Activated CD8-positive, alpha-beta memory T cell treated with anti-CD3 and anti-CD28 coated beads for 4 hours (primary cell): ENCODE measurements around the gene LRRC51.
"Not testable (repeated sequence)": the region's sequence is repeated elsewhere in the genome, so short reads cannot be mapped to it uniquely, and the experiment has no call there.

Source experiments
- DNase-seq, 2 donors: peaks; one replicate each; pipeline ENCODE4 v3.0.0-alpha.2; 2020; ENCODE audit warnings: low read depth in 2 of 2

Gene LRRC51

GRCh38 chr11:72111300-72112142 is 30.9 kb downstream of the LRRC51 start:
- DNase-seq, result no peak

GRCh38 chr11:72112143-72112977 is 31.7 kb downstream of the LRRC51 start, which contains the start of gene ANAPC15:
TSS of gene ANAPC15 (minus strand) at chr11:72112695. CDS start at chr11:72111276, 1,419 bp downstream.
- peak; percentile 99 for DNase-seq

GRCh38 chr11:72112978-72113808 is 32.5 kb downstream of the LRRC51 start:
- no peak for DNase-seq

DNA sequence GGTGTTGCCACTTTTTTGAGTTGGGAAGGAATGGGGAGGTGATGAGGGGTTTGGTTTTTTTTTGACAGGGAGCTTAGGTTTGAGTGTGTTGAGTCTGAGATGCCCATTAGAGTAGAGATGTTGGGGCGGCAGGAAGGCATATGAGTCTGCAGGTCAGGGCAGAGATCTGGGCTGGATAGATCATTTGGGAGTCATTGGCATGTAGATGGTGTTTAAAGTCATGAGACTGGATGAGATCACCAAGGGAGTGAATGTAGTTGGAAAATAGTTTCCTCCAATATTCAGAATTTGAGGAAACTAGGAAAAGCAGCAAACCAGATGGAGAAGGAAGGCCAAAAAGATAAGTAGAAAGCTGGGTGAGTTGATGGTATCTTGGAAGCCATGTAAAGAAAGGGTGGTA is 33.9 kb downstream of the LRRC51 start:
- DNase-seq, result no peak

- no peak for DNase-seq
Measured at GRCh38 chr11:72116019-72116755, 35.5 kb downstream of the LRRC51 start.

- DNase-seq, result no peak
Measured at GRCh38 chr11:72119198-72119597, 38.5 kb downstream of the LRRC51 start.

DNA sequence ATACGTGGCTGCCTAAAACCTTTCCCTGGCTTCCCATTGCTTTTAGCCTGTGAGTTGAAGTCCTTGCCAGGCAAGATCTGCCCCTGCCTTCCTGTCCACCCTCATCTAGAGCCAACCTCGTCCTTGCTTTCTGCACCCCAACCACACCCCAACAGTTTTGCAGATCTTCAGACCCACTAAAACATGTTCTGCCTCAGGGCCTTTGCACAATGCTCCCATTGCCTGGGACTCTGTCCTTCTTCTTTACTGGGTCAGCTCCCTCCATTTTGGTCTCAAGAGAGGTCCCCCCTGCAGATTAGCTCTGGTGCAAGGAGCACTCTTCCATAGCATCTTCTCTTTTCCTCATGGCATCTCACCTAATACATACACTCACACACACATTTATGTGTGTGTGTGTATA is 40.3 kb downstream of the LRRC51 start:
- no peak for DNase-seq

DNA sequence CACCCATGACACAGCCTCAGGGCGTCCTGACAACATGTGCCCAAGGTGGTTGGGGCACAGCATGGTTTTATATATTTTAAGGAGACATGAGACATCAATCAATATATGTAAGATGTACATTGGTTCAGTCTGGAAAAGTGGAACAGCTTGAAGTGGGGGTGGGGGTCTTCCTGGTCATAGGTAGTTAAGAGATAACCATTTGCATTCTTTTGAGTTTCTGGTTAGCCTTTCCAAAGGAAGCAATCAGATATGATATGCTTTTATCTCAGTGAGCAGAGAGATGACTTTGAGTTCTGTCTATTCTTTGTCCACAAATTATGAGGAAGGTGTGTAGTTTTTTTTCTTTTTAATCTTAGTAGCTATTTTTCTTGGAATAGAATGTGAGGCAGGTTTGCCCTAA is 42.0 kb downstream of the LRRC51 start:
- DNase-seq, result no peak

- no peak for DNase-seq
Measured at GRCh38 chr11:72123117-72123653, 42.5 kb downstream of the LRRC51 start.

DNA sequence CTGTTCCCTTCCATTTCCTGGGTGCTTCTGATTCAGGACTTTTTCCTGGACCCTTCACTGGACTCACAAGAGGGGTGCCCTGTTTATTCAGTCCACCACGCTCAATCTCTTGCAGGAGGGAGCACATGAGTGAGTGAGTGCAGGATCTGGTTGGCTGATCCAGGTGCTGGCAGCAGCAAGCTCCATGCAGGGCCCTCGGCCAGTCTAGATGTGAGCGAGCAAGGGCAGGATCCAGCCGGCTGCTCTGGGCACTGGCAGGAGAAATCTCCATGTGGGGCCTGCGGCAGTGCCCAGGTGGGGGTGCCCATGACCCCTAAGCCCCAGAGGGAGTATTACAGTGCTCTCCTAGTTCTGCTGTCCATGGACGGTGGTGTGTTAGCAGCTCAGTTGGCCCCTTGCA is 43.4 kb downstream of the LRRC51 start:
- DNase-seq, result no peak

GRCh38 chr11:72125956-72126355 is 45.3 kb downstream of the LRRC51 start:
- DNase-seq, result no peak

- no peak for DNase-seq
Measured at GRCh38 chr11:72127923-72128322, 47.3 kb downstream of the LRRC51 start.

DNA sequence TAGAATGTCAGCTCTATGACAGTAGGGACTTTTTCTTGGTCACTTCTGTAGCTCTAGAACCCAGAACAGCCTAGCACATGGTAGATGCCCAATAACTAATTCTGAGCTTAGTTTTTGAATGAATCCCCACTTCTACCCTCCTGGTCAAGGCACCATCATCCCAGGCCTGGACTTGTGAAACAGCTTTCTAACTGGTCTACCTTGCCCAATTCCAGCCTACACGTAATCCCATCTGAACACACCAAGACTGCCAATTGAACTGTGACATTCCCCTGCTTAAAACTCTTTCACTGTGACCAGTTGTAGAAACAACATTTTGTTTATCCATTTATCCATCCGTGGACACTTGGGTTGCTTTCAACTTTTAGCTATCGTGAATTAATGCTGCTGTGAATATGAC is 48.7 kb downstream of the LRRC51 start:
- no peak for DNase-seq

- DNase-seq, result no peak
Measured at GRCh38 chr11:72132646-72133045, 52.0 kb downstream of the LRRC51 start.

DNA sequence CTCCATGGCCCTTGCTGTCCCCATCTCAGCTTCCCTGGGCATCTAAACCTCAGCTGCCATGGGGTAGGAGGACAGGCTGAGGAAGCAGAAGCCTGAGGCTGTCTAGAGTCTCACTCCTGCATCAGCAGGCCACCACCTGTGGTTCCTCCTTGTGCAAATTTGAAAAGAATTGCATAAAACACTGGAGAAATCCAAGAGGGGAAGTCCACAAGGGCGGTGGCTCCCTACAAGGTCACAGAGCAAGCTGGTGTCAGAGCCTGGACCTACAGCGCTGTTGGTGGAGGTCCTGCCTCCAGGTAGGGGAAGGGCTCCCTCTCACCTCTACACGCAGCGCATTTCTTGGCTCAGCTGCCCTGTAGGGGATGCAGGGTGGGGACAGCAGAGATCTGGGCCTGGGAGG is 54.8 kb downstream of the LRRC51 start, which contains the start of gene FOLR3:
FOLR3 (plus strand) TSS at position 253 of the 400 bp plus-strand sequence. CDS start 228 bp downstream, outside the sequence.
- not testable (repeated sequence) for DNase-seq

GRCh38 chr11:72135891-72136683 is 55.4 kb downstream of the LRRC51 start:
- DNase-seq, result no peak

- DNase-seq, result no peak
Measured at GRCh38 chr11:72136684-72137262, 56.1 kb downstream of the LRRC51 start.

DNA sequence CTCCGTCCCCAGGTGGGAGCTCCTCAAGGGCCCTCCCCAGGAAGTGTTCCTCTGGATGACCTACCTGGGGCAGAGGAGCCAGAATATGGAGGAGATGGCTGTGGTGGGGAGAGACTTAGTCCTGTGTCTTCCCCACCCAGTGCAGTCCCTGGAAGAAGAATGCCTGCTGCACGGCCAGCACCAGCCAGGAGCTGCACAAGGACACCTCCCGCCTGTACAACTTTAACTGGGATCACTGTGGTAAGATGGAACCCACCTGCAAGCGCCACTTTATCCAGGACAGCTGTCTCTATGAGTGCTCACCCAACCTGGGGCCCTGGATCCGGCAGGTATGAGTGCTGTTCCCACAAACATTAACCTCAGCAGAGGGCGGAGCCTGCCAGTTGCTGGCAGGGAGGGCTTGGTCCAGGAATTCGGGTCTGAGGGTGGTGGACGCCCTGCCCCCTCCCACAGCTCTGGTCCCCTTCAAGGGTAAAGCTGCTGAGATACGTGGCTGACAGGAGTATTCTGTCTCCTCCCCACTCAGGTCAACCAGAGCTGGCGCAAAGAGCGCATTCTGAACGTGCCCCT is 58.3 kb downstream of the LRRC51 start:
- DNase-seq, result no peak

DNA sequence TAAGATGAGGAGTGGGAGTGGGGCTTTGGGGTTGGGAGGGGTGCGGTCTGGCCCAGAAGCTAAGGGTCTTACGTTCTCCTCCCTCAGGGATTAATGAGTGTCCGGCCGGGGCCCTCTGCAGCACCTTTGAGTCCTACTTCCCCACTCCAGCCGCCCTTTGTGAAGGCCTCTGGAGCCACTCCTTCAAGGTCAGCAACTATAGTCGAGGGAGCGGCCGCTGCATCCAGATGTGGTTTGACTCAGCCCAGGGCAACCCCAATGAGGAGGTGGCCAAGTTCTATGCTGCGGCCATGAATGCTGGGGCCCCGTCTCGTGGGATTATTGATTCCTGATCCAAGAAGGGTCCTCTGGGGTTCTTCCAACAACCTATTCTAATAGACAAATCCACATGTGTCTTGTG is 58.9 kb downstream of the LRRC51 start:
- DNase-seq, result no peak
